ENCODE data around the gene PYCARD.
"Not testable (repeated sequence)": the region's sequence is repeated elsewhere in the genome, so short reads cannot be mapped to it uniquely, and the experiment has no call there.

Gene PYCARD

GRCh38 chr16:31215287-31216162 is 13.0 kb upstream of the PYCARD start:
- peak overlapping the region; percentile 48 for H3K4me3 ChIP-seq (ENCODE audit: low read depth, low read length)

- H3K4me3 ChIP-seq (ENCODE audit: low read depth, low read length), result peak overlapping the region; percentile 48
Measured at GRCh38 chr16:31214708-31215286, 12.2 kb upstream of the PYCARD start.

- peak within 1 kb of the TSS; percentile 48 for H3K4me3 ChIP-seq (ENCODE audit: low read depth, low read length)
Measured at GRCh38 chr16:31213877-31214707, 11.5 kb upstream of the PYCARD start, which contains the start of gene TRIM72. Gene TRIM72 (plus strand): TSS chr16:31214119. CDS start chr16:31214739, 620 bp downstream.

GRCh38 chr16:31213342-31213741 is 10.8 kb upstream of the PYCARD start:
- H3K4me3 ChIP-seq (ENCODE audit: low read depth, low read length), result no peak overlapping the region

- no peak overlapping the region for H3K4me3 ChIP-seq (ENCODE audit: low read depth, low read length)
Measured at GRCh38 chr16:31206776-31207175, 4.2 kb upstream of the PYCARD start.

GRCh38 chr16:31204871-31205666 is 2.5 kb upstream of the PYCARD start:
- H3K4me3 ChIP-seq (ENCODE audit: low read depth, low read length), result no peak overlapping the region

- H3K4me3 ChIP-seq (ENCODE audit: low read depth, low read length), result peak overlapping the region; percentile 79
Measured at GRCh38 chr16:31201582-31202413, 762 bp downstream of the PYCARD start.

- peak overlapping the region; percentile 79 for H3K4me3 ChIP-seq (ENCODE audit: low read depth, low read length)
Measured at GRCh38 chr16:31200821-31201568, 1.6 kb downstream of the PYCARD start.

GRCh38 chr16:31200111-31200510 is 2.4 kb downstream of the PYCARD start:
- not testable (repeated sequence) for H3K4me3 ChIP-seq (ENCODE audit: low read depth, low read length)

- H3K4me3 ChIP-seq (ENCODE audit: low read depth, low read length), result no peak overlapping the region
Measured at GRCh38 chr16:31199430-31200041, 3.0 kb downstream of the PYCARD start.

- no peak overlapping the region for H3K4me3 ChIP-seq (ENCODE audit: low read depth, low read length)
Measured at GRCh38 chr16:31198207-31198882, 4.2 kb downstream of the PYCARD start.

GRCh38 chr16:31196324-31197088 is 6.1 kb downstream of the PYCARD start:
- no peak overlapping the region for H3K4me3 ChIP-seq (ENCODE audit: low read depth, low read length)

GRCh38 chr16:31195861-31196260 is 6.7 kb downstream of the PYCARD start:
- H3K4me3 ChIP-seq (ENCODE audit: low read depth, low read length), result not testable (repeated sequence)

GRCh38 chr16:31194898-31195297 is 7.7 kb downstream of the PYCARD start:
- H3K4me3 ChIP-seq (ENCODE audit: low read depth, low read length), result no peak overlapping the region

GRCh38 chr16:31193874-31194273 is 8.7 kb downstream of the PYCARD start:
- no peak overlapping the region for H3K4me3 ChIP-seq (ENCODE audit: low read depth, low read length)

- no peak overlapping the region for H3K4me3 ChIP-seq (ENCODE audit: low read depth, low read length)
Measured at GRCh38 chr16:31192856-31193642, 9.5 kb downstream of the PYCARD start.
